ENCODE data around the gene SCN11A. TPM values are rescaled to one million over a fixed set of nuclear protein-coding genes. Genes with fewer than 3 reads are reported as not detected.
"Not testable (repeated sequence)": the region's sequence is repeated elsewhere in the genome, so short reads cannot be mapped to it uniquely, and the experiment has no call there.

SCN11A gene
- total RNA-seq, 1 donor from 2014 or later = under 0.01 TPM

DNA sequence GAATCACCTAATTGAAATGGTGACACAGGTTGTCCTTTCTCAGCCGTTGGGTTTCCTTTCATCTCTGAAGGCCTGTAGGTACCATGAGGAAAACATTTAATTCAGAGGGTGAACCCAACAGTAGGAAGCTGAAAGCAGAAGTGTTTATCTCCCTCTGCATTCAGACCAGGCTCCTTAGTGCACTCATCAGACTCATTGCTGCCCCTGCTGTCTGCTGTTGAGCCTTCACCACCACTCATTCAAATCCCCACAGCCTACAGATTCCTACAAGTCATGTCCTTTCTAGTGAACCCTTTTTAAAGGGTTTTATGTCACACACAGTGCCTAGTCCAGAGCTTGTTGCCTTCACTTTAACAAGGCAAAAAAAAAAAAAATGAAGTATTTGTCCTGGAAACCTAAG lies 13.5 kb upstream of the SCN11A start:
- peak; percentile 27 to 40 for DNase-seq (ENCODE audit: low read depth in 2 of 2)

GRCh38 chr3:39064646-39065045 lies 12.9 kb upstream of the SCN11A start:
- DNase-seq (ENCODE audit: low read depth in 2 of 2) = no peak

- no peak for DNase-seq (ENCODE audit: low read depth in 2 of 2)
These were observed 11.4 kb upstream of the SCN11A start for GRCh38 chr3:39063143-39063542.

- DNase-seq (ENCODE audit: low read depth in 2 of 2) = no peak
These were observed 10.4 kb upstream of the SCN11A start for GRCh38 chr3:39062180-39062579.

GRCh38 chr3:39061228-39061627 lies 9.5 kb upstream of the SCN11A start:
- not testable (repeated sequence) for DNase-seq (ENCODE audit: low read depth in 2 of 2)

DNA sequence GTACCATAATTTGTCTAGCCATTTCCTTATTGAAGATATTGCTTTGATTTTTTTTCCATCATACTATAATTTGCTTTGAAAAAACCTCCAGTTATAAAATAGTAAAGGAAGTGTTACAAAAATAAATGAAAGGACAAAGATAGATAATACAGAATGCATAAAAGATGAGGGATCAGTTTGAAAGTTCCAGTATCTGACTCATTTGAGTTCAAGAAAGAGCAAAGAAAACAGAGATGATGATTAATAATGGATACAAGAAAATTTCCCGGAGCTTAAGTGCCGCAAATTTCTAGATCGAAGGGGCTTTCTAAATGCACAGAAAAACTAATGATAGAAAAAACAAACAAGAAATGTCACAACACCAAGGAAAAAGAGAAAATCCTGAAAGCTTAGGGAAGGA lies 4.4 kb upstream of the SCN11A start:
- no peak for DNase-seq (ENCODE audit: low read depth in 2 of 2)

DNA sequence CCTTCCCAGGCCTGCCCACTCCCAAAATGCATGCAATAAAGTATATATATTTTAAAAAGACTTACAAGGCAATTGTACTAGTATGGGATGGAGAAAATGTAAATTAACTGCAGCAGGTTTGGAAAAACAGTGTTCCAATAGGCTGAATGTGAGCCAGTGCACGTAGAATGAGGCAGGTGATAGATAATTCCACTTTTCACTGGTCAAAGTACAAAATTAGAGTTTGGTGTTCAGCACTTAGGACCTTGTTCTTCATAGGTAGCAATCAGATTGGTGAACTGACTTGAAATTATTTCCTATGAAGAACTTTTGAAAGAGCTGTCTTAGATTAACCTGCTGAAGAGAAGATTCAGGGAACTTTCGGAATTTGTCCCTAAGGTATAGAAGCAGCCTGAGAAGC lies 2.0 kb upstream of the SCN11A start:
- no peak for DNase-seq (ENCODE audit: low read depth in 2 of 2)

DNA sequence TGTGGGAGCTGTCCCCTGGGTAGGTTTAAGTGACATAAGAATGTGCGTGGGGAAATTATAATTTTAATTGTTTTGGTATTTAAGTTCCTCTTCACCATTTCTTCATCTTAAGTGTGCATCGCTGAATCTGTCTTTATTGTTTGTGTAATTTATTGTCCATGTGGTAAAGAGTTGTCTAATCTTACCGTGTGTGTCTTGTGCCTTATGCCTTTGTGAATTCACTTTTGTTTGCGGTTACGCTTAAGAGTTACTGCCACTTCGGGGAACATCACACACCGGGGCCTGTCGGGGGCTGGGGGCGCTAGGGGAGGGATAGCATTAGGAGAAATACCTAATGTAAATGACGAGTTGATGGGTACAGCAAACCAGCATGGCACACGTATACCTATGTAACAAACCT lies 839 bp upstream of the SCN11A start:
- no peak for DNase-seq (ENCODE audit: low read depth in 2 of 2)

- DNase-seq (ENCODE audit: low read depth in 2 of 2) = no peak
These were observed 1.7 kb downstream of the SCN11A start for GRCh38 chr3:39050029-39050428.

- DNase-seq (ENCODE audit: low read depth in 2 of 2) = no peak
These were observed 13.6 kb downstream of the SCN11A start for GRCh38 chr3:39038165-39038564.

DNA sequence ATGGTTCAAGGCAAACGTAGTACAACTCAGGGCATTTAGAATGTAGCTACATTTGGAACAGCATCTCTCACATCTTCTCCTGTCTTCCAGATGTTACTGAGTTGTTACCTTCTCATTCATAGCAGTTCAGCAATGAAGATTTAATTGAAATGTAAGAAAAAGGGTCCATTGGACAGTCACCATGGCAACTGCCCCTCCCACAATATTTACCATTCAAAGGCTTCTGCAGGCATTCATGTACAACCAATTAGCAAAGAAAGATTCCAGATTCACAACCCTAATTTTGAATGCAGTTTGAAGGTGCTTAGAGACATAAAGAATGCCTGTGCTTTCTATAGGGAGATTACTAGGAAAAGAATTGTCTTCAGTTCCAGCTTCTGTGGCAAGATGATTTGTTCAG lies 22.2 kb downstream of the SCN11A start:
- DNase-seq (ENCODE audit: low read depth in 2 of 2) = no peak

- no peak for DNase-seq (ENCODE audit: low read depth in 2 of 2)
These were observed 23.2 kb downstream of the SCN11A start for GRCh38 chr3:39028546-39028945.

DNA sequence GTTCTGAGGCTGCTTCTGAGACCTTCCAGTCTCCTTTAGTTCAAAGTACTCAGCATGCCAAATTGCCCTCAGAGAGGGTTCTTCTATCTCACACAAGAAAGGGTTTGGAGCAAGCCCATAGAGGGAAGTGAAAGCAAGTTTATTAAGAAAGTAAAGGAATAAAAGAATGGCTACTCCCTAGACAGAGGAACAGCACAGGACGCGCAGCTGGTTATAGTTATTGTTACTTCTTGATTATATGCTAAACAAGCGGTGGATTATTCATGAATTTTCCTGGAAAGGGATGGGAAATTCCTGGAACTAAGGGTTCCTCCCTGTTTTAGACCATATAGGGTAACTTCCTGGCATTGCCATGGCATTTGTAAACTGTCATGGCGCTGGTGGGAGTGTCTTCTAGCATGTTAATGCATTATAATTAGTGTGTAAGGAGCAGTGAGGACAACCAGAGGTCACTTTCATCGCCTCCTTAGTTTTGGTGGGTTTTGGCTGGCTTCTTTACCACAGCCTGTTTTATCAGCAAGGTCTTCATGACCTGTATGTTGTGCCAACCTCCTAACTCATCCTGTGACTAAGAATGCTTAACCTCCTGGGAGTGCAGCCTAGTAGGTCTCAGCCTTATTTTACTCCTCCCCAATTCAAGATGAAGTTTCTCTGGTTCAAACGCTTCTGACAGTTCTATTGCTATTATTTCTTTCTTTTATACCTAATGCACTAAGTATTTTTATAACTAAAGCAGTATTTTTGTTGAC lies 26.3 kb downstream of the SCN11A start:
- DNase-seq (ENCODE audit: low read depth in 2 of 2) = no peak

GRCh38 chr3:39024497-39024896 lies 27.2 kb downstream of the SCN11A start:
- DNase-seq (ENCODE audit: low read depth in 2 of 2) = no peak

DNA sequence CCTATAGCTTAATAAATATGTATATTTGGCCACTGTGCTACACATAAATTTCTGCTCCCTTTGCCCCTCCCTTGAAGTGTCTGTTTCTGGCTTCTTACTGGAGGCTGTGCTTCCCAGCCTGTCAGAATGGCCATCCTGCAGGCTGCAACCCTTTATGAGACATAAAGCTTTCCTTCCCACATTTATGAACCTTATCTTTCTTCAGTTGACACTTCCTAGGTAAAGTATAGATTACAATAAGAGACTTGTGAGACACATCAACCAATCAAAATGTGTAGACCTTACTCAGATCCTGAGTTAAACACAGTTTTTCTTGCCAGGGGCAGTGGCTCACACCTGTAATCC lies 29.5 kb downstream of the SCN11A start:
- DNase-seq (ENCODE audit: low read depth in 2 of 2) = no peak

GRCh38 chr3:39021465-39022285 lies 30.1 kb downstream of the SCN11A start:
- no peak for DNase-seq (ENCODE audit: low read depth in 2 of 2)

DNA sequence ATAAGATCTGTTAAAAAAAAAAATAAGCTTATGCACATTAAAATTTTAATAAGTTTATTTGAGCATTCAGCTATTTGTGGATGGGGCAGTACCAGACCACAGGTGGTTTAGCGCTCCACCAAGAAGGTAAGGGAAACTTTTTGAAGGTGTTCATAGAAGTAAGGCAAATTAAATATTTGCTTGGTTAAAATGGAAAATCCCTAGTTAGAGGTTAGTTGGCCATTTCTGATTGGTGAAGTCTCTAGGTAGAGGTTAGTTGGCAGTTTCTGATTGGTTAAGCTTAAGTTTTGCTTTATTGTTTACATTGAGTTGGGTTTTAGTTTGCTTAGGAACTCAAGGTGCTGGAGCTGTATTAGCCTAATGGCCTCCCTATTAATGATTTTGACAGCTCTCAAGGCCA lies 30.7 kb downstream of the SCN11A start:
- DNase-seq (ENCODE audit: low read depth in 2 of 2) = no peak

- no peak for DNase-seq (ENCODE audit: low read depth in 2 of 2)
These were observed 32.4 kb downstream of the SCN11A start for GRCh38 chr3:39019299-39019698.

DNA sequence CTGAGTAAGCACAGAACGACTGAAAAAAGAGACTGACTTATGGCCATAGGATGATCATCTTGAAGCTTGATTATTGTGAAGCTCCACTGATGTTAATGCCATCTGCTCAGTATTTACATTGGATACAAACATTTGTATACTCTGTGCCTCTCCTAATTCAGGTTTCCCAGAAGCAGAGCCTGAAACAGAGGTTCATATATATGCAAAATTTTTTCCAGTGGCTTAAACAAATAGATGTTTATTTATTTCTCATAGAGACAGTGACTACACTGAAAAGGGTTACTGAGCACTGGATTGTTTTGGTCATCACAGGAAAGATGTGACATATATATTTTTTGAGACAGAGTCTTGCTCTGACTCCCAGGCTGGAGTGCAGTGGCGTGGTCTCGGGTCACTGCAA lies 36.3 kb downstream of the SCN11A start:
- DNase-seq (ENCODE audit: low read depth in 2 of 2) = no peak

- DNase-seq (ENCODE audit: low read depth in 2 of 2) = no peak
These were observed 37.7 kb downstream of the SCN11A start for GRCh38 chr3:39013921-39014509.

DNA sequence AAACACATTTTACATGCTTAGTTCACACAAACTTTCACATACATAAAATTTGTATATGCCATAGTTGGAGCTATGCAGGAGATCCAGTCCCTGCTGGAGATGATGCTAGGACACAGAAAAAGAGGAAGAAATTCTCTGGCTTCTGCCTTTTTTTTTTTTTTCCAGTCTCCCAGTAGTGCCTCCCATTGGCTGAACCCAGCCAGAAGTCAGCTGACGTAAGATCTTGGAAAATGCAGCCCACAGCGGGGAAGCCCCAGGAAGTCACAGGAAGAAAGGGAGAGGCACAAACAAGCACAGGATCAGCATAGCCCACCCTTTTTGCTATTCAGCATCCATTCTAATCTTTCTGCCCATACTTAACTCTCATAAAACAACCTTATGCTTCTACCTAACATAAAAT lies 38.5 kb downstream of the SCN11A start:
- DNase-seq (ENCODE audit: low read depth in 2 of 2) = peak in 1 of 2 donors; percentile 26

DNA sequence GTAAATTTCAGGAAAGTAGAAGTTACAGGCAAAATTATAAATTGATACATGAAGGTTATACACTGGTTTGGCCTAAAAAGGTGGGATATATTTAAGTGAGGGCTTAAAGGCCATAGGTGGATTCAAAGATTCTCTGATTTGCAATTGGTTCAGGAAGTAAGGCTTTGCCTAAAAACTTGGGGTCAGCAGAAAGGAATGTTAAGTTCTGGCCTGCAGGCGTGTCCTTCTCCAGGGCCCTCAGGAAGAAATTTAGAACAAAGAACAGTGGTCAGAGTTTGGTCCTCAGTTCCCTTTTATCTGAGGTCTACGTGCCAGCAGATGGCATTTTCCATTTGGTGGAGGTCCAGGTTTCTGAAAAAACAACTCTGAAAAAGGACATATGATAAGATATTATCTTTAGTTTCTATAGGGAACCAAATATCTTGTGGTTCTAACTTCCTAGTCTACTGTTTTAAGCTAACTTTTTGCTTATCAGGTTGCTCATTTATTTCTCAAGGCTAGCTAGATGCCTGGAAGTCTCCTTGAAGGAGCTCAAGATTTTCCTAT lies 40.5 kb downstream of the SCN11A start:
- DNase-seq (ENCODE audit: low read depth in 2 of 2) = no peak
